Testis (tissue), 3 donors: ENCODE results near the gene NDUFAF7. TPM values are rescaled to one million over a fixed set of nuclear protein-coding genes. Genes with fewer than 3 reads are reported as not detected.
A peak's percentile ranks its signal among the peaks of the same experiment; 100 is the strongest.
"Not testable (repeated sequence)": the region's sequence is repeated elsewhere in the genome, so short reads cannot be mapped to it uniquely, and the experiment has no call there.

Experiments
- DNase-seq: peaks from one replicate; pipeline ENCODE4 v3.0.0-alpha.2; 2019
- H3K27ac ChIP-seq, 2 donors: fragments of 200-600 bp; sonication (generic); one replicate each; pipeline ENCODE4 v1.5.1; 2019
- H3K27me3 ChIP-seq: fragments of 200-600 bp; sonication (generic); one replicate; pipeline ENCODE4 v1.5.1; 2019
- H3K36me3 ChIP-seq: fragments of 200-600 bp; sonication (generic); one replicate; pipeline ENCODE4 v1.5.1; 2017; ENCODE audit warnings: low read depth; ENCODE audit errors: missing control alignments
- H3K4me1 ChIP-seq: fragments of 200-600 bp; sonication (generic); one replicate; pipeline ENCODE4 v1.5.1; 2019
- H3K4me3 ChIP-seq, 2 donors: fragments of 200-600 bp; sonication (generic); one replicate each; pipeline ENCODE4 v1.5.1; 2017 to 2019
- H3K9me3 ChIP-seq: fragments of 200-600 bp; sonication (generic); one replicate; pipeline ENCODE4 v1.5.1; 2017
- POLR2A ChIP-seq: fragments of 450-650 bp; IDR thresholded peaks from one replicate; pipeline ENCODE4 v1.6.1; 2017; ENCODE audit warnings: antibody characterized with exemption, mild to moderate bottlenecking, moderate library complexity
- WGBS, 2 donors: methylation state at CpG; one replicate each; pipeline ENCODE4 v1.1.5; 2018; 5-methylcytosine and 5-hydroxymethylcytosine counted together
- intact Hi-C: fragments of 100-400 bp; cut with DNase I; formaldehyde crosslinking; loops from one replicate; pipeline ENCODE4 v1.15.1; 2023; ENCODE audit warnings: low total_unique reads
- polyA plus RNA-seq: library from polyadenylated mRNA; stranded (reverse); fragments of 350-450 nt; fragmentation: Illumina TruSeq; extraction: RNeasy Lipid Tissue Mini Kit (QIAGEN cat#74804); gene quantifications from one replicate; pipeline ENCODE4 v1.2.3, GENCODE V29; 2014; ENCODE audit warnings: low read depth, low replicate concordance; ENCODE audit not compliant: insufficient read depth
- total RNA-seq, 2 donors: library from RNA; depleted of rRNA; stranded (reverse); fragments of >200 nt; gene quantifications; one replicate each; pipeline ENCODE4 v1.2.3, GENCODE V29; 2016
- TF ChIP-seq, protein P1 (sequence below), 3 experiments: fragments of 450-650 bp in 2 of 3; fragments of 200-600 bp in 1 of 3; sonication (generic) in 1 of 3; IDR thresholded peaks; one replicate each; pipeline ENCODE4 v1.5.1; 2016 to 2019; ENCODE audit warnings: antibody characterized with exemption in 3 of 3, mild to moderate bottlenecking in 2 of 3, moderate library complexity in 1 of 3

Gene NDUFAF7
- total and polyA plus RNA-seq, 3 donors from 2014 or later, result 47.2 to 170 (median 60.6) TPM

DNA sequence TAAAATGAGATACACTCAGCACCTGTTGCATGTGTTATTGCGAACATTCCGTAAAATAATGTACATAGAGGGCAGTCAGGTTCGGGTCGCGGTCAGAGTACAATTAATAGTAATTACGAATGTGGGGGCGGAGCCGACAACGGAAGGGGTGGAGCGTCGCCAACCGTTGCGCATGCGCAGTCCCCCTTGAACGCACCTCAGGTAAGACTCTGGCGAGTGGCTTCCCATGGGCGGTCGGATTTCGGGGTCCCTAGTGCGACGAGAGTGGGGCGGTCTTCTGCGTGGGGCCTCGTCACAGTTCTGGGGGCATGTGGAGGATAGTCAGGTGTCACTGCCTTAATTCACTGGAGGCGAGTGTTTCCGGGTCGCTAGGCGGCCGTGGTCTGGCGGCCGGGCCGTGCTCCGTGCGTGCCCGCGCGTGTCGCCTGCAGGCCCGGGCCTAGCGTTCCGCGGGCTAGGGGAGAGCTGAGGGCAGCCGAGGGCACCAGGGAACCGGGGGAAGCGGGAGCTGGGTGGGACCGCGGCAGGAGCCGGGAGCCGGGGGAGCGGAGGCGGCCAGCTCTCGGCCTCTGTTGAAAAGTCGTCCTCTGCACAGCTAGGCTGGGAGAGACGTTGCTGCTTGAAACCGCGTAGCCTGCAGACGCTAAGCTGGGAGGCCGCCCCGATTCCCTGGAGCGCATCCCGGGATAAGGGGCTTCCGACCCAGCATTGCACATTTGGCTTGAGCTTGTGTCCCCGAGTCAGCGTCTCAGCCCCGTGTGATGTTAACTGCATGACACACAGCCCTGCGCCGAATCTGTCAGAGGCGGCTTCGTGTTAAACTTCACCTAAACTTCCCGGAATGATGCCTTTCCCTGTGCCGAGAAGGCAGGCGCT is 34.9 kb upstream of the NDUFAF7 start, which contains the start of gene CEBPZOS:
Gene CEBPZOS (plus strand): TSS at position 177 of the 876 bp plus-strand sequence. CDS start 3,209 bp downstream, outside the sequence.
- intact Hi-C loops, result no loop called here
- WGBS, 2 donors, result 0% methylated on average over 35 to 55 of the region's 72 CpGs
- H3K4me3 ChIP-seq, result peak within 1 kb of the TSS; percentile 89 to 96

DNA sequence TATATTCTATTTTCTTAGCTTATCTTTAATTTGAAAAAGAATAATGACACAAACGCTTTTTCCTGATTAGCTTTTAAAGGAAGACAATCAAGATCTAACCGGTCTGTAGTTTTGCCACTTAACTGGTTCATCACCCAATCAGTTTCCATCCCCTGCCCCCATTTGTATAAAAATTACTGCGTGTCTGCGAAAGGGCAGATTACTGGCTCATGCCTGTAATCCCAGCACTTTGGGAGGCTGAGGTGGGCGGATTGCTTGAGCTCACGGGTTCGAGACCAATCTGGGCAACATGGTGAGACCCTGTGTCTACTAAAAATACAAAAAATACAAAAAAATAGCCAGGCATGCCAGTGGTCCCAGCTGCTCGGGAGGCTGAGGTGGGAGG is 32.8 kb upstream of the NDUFAF7 start:
- Histone ChIP-seq H3K4me3 (no peak overlapping the region), H3K4me1 (peaks cover 8% of the 10 kb centered on the region), H3K36me3 (no peaks in the 10 kb centered on the region), H3K27ac (no peak overlapping the region), H3K9me3 (no peaks in the 10 kb centered on the region), H3K27me3 (no peaks in the 10 kb centered on the region)
- WGBS, 2 donors, result 61 to 67% methylated on average over 8 of the region's 8 CpGs
- no peak for DNase-seq
- TF ChIP-seq POLR2A, result no peak
- intact Hi-C loops, result no loop called here

More for the DNA sequence above, 34.9 kb upstream of the NDUFAF7 start, which contains the start of gene CEBPZOS:
- TF ChIP-seq, protein P1, sequence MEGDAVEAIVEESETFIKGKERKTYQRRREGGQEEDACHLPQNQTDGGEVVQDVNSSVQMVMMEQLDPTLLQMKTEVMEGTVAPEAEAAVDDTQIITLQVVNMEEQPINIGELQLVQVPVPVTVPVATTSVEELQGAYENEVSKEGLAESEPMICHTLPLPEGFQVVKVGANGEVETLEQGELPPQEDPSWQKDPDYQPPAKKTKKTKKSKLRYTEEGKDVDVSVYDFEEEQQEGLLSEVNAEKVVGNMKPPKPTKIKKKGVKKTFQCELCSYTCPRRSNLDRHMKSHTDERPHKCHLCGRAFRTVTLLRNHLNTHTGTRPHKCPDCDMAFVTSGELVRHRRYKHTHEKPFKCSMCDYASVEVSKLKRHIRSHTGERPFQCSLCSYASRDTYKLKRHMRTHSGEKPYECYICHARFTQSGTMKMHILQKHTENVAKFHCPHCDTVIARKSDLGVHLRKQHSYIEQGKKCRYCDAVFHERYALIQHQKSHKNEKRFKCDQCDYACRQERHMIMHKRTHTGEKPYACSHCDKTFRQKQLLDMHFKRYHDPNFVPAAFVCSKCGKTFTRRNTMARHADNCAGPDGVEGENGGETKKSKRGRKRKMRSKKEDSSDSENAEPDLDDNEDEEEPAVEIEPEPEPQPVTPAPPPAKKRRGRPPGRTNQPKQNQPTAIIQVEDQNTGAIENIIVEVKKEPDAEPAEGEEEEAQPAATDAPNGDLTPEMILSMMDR (IDR thresholded peaks at IDR 0.05), result no peak
- peak; percentile 19 for TF ChIP-seq POLR2A
- peak within 1 kb of the TSS; percentile 89 for H3K27ac ChIP-seq
- peaks cover 8% of the 10 kb centered on the region for H3K4me1 ChIP-seq
- no peaks in the 10 kb centered on the region for H3K36me3 ChIP-seq
- H3K9me3 ChIP-seq, result no peaks in the 10 kb centered on the region
- no peaks in the 10 kb centered on the region for H3K27me3 ChIP-seq
- peak; percentile 89 for DNase-seq

DNA sequence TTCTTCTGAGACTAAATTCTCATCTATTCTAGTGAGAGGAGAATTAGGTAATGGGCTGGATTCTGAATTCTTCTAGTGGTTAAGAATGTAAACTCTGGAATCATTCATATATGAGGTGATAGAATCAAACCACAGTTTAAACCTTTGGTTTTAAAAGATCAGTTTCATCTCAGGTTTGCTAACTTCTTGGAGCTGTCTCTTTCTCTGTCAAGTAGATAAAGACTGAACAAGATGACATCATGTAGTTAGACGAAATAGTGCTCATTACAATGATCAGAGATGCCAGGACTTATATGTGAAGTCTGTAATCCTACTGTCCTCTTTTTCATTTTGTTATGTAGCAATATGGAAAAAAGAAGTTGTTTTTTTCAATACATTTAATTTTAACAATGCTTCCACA is 30.2 kb upstream of the NDUFAF7 start:
- Histone ChIP-seq H3K9me3 (no peaks in the 10 kb centered on the region), H3K4me3 (no peak overlapping the region), H3K4me1 (peaks cover 8% of the 10 kb centered on the region), H3K27ac (no peak overlapping the region), H3K36me3 (no peaks in the 10 kb centered on the region), H3K27me3 (no peaks in the 10 kb centered on the region)
- intact Hi-C loops, result no loop called here
- 63 to 74% methylated on average over 1 of the region's 1 CpG for WGBS, 2 donors
- no peak for TF ChIP-seq POLR2A
- TF ChIP-seq, protein P1 (IDR thresholded peaks at IDR 0.05), result no peak
- no peak for DNase-seq

DNA sequence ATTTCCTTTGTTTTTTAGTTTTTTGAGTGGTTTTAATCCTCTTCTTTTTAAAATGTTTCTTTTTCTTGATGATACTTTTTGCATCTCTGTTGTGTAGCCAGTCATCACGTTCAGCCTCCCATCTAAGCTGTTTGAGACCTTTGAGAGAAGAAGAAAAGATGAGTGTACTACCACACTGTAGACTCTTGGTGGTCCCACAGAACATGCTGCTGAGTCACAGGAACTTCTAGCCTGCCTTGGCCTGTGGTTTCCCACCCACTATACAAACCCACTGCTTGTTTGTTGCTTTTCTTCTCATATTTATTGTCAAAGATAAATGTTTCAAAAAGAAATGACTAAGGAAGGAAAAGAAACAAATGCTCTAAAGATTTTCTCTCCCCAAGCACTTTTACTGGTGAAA is 29.7 kb upstream of the NDUFAF7 start:
- no peaks in the 10 kb centered on the region for H3K9me3 ChIP-seq

DNA sequence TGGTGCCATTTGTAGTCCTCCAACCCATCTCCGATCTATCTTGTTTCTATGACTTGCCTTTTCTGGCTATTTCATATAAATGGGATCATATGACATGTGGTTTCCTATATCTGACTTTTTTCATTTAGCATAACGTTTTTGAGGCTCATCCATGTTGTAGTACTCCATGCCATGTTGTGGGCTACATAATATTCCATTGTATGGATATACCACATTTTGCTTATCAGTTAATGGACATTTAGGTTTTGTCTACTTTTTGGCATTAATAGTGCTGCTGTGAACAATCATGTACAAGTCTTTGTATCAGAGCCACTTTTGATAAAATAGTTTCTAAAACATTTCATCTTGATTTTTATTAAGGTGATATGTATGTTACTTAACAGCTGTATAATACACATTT is 27.8 kb upstream of the NDUFAF7 start:
- no peak overlapping the region for H3K27ac ChIP-seq
- intact Hi-C loops, result no loop called here
- H3K4me1 ChIP-seq, result no peaks in the 10 kb centered on the region
- no peaks in the 10 kb centered on the region for H3K36me3 ChIP-seq
- H3K27me3 ChIP-seq, result no peaks in the 10 kb centered on the region
- WGBS, 2 donors, result 90 to 95% methylated on average over 2 of the region's 2 CpGs
- no peak for DNase-seq
- no peak for TF ChIP-seq POLR2A
- TF ChIP-seq, protein P1 (IDR thresholded peaks at IDR 0.05), result no peak
- no peaks in the 10 kb centered on the region for H3K9me3 ChIP-seq
- no peak overlapping the region for H3K4me3 ChIP-seq

More for the DNA sequence above, 29.7 kb upstream of the NDUFAF7 start:
- H3K27ac ChIP-seq, result no peak overlapping the region
- no peak for DNase-seq
- intact Hi-C loops, result no loop called here
- peaks cover 8% of the 10 kb centered on the region for H3K4me1 ChIP-seq
- 53 to 64% methylated on average over 1 of the region's 1 CpG for WGBS, 2 donors
- no peaks in the 10 kb centered on the region for H3K36me3 ChIP-seq
- no peaks in the 10 kb centered on the region for H3K27me3 ChIP-seq
- TF ChIP-seq POLR2A, result no peak
- TF ChIP-seq, protein P1 (IDR thresholded peaks at IDR 0.05), result no peak
- no peak overlapping the region for H3K4me3 ChIP-seq

DNA sequence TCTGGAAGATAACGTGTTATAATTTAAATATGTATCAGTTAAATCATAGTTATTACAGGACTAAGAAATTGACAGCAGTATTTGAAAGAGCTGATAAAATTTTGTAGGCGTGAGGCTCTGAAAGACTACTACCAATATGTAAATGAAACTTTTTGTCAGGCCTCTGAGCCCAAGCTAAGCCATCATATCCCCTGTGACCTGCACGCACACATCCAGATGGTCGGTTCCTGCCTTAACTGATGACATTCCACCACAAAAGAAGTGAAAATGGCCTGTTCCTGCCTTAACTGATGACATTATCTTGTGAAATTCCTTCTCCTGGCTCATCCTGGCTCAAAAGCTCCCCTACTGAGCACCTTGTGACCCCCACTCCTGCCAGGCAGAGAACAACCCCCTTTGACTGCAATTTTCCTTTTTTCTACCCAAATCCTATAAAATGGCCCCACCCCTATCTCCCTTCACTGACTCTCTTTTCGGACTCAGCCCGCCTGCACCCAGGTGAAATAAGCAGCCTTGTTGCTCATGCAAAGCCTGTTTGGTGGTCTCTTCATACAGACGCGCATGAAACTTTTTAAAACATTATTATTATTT is 26.3 kb upstream of the NDUFAF7 start:
- intact Hi-C loops, H3K9me3 ChIP-seq, DNase-seq, H3K4me3 ChIP-seq, H3K27me3 ChIP-seq, H3K27ac ChIP-seq, H3K4me1 ChIP-seq, H3K36me3 ChIP-seq: not testable (repeated sequence)
- 81 to 93% methylated on average over 8 of the region's 8 CpGs for WGBS, 2 donors
